ENCODE data around the gene SLC30A10. TPM values are rescaled to one million over a fixed set of nuclear protein-coding genes. Genes with fewer than 3 reads are reported as not detected.

The SLC30A10 gene
- total RNA-seq, 1 experiment from 2014 or later = not detected

GRCh38 chr1:219965285-219966070 lies 37.1 kb upstream of the SLC30A10 start:
- BruUV-seq (replicated peaks) = no TSS peak
- intact Hi-C loops (cut with micrococcal nuclease) = no loop called here
- CTCF ChIA-PET = interaction anchor here (1.1 to 3.0 kb wide), 6 partner anchors 10 to 127 kb away, joined by 4 to 10 read pairs (median 6); no protein-coding TSS in a partner anchor

GRCh38 chr1:219963432-219963831 lies 35.1 kb upstream of the SLC30A10 start:
- Mint-ChIP-seq H3K36me3 (ENCODE audit: insufficient read depth, unreplicated experiment) (peaks cover 16% of the 10 kb centered on the region), H3K27me3 (ENCODE audit: insufficient read depth, unreplicated experiment) (no peaks in the 10 kb centered on the region), H3K27ac (ENCODE audit: low read depth, unreplicated experiment) (no peak overlapping the region), H3K4me3 (ENCODE audit: unreplicated experiment) (no peak overlapping the region), H3K4me1 (ENCODE audit: insufficient read depth, unreplicated experiment) (no peaks in the 10 kb centered on the region), H3K9me3 (ENCODE audit: unreplicated experiment) (peaks cover 8% of the 10 kb centered on the region)
- ChIA-PET POLR2A (interaction anchor here (1.0 kb wide), 1 partner anchor 25 kb away, joined by 4 read pairs; no protein-coding TSS in a partner anchor), CTCF (interaction anchor here (0.6 to 3.0 kb wide), 6 partner anchors 8 to 153 kb away, joined by 3 to 10 read pairs (median 4); partner anchors contain the start of gene EPRS1)
- intact Hi-C loops (cut with micrococcal nuclease) = loop anchor here (5.0 kb wide), 1 partner anchor 86 kb away; no protein-coding TSS in a partner anchor
- no peak for TF ChIP-seq CTCF (IDR thresholded peaks at IDR 0.05; ENCODE audit: unreplicated experiment)
- DNase-seq (ENCODE audit: unreplicated experiment) = peak; percentile 89
- BruUV-seq (replicated peaks) = no TSS peak

More at GRCh38 chr1:219965285-219966070, 37.1 kb upstream of the SLC30A10 start:
- H3K4me1 Mint-ChIP-seq (ENCODE audit: insufficient read depth, unreplicated experiment) = no peaks in the 10 kb centered on the region
- peaks cover 8% of the 10 kb centered on the region for H3K9me3 Mint-ChIP-seq (ENCODE audit: unreplicated experiment)
- TF ChIP-seq CTCF (IDR thresholded peaks at IDR 0.05; ENCODE audit: unreplicated experiment) = no peak
- POLR2A ChIA-PET = interaction anchor here (0.6 to 1.6 kb wide), 4 partner anchors 8 to 69 kb away, joined by 3 to 6 read pairs (median 3); no protein-coding TSS in a partner anchor
- no peak overlapping the region for H3K4me3 Mint-ChIP-seq (ENCODE audit: unreplicated experiment)
- H3K36me3 Mint-ChIP-seq (ENCODE audit: insufficient read depth, unreplicated experiment) = peaks cover 36% of the 10 kb centered on the region
- no peak overlapping the region for H3K27ac Mint-ChIP-seq (ENCODE audit: low read depth, unreplicated experiment)
- no peak for DNase-seq (ENCODE audit: unreplicated experiment)
- H3K27me3 Mint-ChIP-seq (ENCODE audit: insufficient read depth, unreplicated experiment) = no peaks in the 10 kb centered on the region

GRCh38 chr1:219961684-219962083 lies 33.3 kb upstream of the SLC30A10 start:
- intact Hi-C loops (cut with micrococcal nuclease) = loop anchor here (5.0 kb wide), 1 partner anchor 84 kb away; no protein-coding TSS in a partner anchor
- Mint-ChIP-seq H3K4me3 (ENCODE audit: unreplicated experiment) (no peak overlapping the region), H3K27ac (ENCODE audit: low read depth, unreplicated experiment) (no peak overlapping the region), H3K9me3 (ENCODE audit: unreplicated experiment) (peaks cover 8% of the 10 kb centered on the region), H3K27me3 (ENCODE audit: insufficient read depth, unreplicated experiment) (no peaks in the 10 kb centered on the region), H3K4me1 (ENCODE audit: insufficient read depth, unreplicated experiment) (no peaks in the 10 kb centered on the region), H3K36me3 (ENCODE audit: insufficient read depth, unreplicated experiment) (no peaks in the 10 kb centered on the region)
- DNase-seq (ENCODE audit: unreplicated experiment) = no peak
- TF ChIP-seq CTCF (IDR thresholded peaks at IDR 0.05; ENCODE audit: unreplicated experiment) = no peak
- ChIA-PET CTCF (interaction anchor here (0.6 to 0.9 kb wide), 2 partner anchors 183 to 257 kb away, joined by 3 to 5 read pairs; no protein-coding TSS in a partner anchor), POLR2A (interaction anchor here (0.7 kb wide), 1 partner anchor 21 kb away, joined by 3 read pairs; no protein-coding TSS in a partner anchor)
- no TSS peak for BruUV-seq (replicated peaks)

- no TSS peak for BruUV-seq (replicated peaks)
- H3K9me3 Mint-ChIP-seq (ENCODE audit: unreplicated experiment) = peaks cover 8% of the 10 kb centered on the region
- TF ChIP-seq CTCF (IDR thresholded peaks at IDR 0.05; ENCODE audit: unreplicated experiment) = no peak
- H3K27me3 Mint-ChIP-seq (ENCODE audit: insufficient read depth, unreplicated experiment) = peaks cover 18% of the 10 kb centered on the region
- no peak for DNase-seq (ENCODE audit: unreplicated experiment)
- no peaks in the 10 kb centered on the region for H3K36me3 Mint-ChIP-seq (ENCODE audit: insufficient read depth, unreplicated experiment)
- no peak overlapping the region for H3K27ac Mint-ChIP-seq (ENCODE audit: low read depth, unreplicated experiment)
- intact Hi-C loops (cut with micrococcal nuclease) = loop anchor here (5.0 kb wide), 1 partner anchor 82 kb away; no protein-coding TSS in a partner anchor
- no peaks in the 10 kb centered on the region for H3K4me1 Mint-ChIP-seq (ENCODE audit: insufficient read depth, unreplicated experiment)
- no peak overlapping the region for H3K4me3 Mint-ChIP-seq (ENCODE audit: unreplicated experiment)
- ChIA-PET POLR2A (interaction anchor here (0.7 to 0.8 kb wide), 2 partner anchors 29 to 35 kb away, joined by 3 read pairs; no protein-coding TSS in a partner anchor), CTCF (interaction anchor here (0.7 to 1.7 kb wide), 4 partner anchors 21 to 124 kb away, joined by 3 to 4 read pairs (median 4); no protein-coding TSS in a partner anchor)
Observed at GRCh38 chr1:219959540-219960203, 31.3 kb upstream of the SLC30A10 start.
